Upper lobe of left lung (tissue), 4 donors: ENCODE data around the gene SUN1.

Experiments
- CTCF ChIP-seq, 6 experiments: fragments of 450-650 bp in 4 of 6; fragments of 200-600 bp in 2 of 6; sonication (generic) in 2 of 6; IDR thresholded peaks; one replicate each; pipeline ENCODE4 v1.5.1; 2016 to 2019; ENCODE audit warnings: antibody characterized with exemption in 6 of 6
- POLR2AphosphoS5 ChIP-seq, 2 donors: sonication (generic); formaldehyde crosslinking; IDR thresholded peaks; one replicate each; pipeline ENCODE4 v1.5.1; 2017; ENCODE audit warnings: antibody characterized with exemption in 2 of 2

- no peak for TF ChIP-seq CTCF (IDR thresholded peaks at IDR 0.05)
- TF ChIP-seq POLR2AphosphoS5 (IDR thresholded peaks at IDR 0.05) = no peak
Observed at GRCh38 chr7:885893-886625, 53.8 kb downstream of the SUN1 start.
